BLaER1 (cell line): ENCODE data around the gene PLEK.

Experiments used
- H3K27ac ChIP-seq: shearing (Covaris generic); formaldehyde crosslinking; 2 replicates; pipeline ENCODE4 v1.8.1; 2022
- H3K27me3 ChIP-seq: shearing (Covaris generic); formaldehyde crosslinking; 2 replicates; pipeline ENCODE4 v1.8.1; 2022
- H3K36me3 ChIP-seq: shearing (Covaris generic); formaldehyde crosslinking; 2 replicates; pipeline ENCODE4 v1.8.1; 2022
- H3K4me1 ChIP-seq: shearing (Covaris generic); formaldehyde crosslinking; 2 replicates; pipeline ENCODE4 v1.8.1; 2022
- H3K4me2 ChIP-seq: shearing (Covaris generic); formaldehyde crosslinking; 2 replicates; pipeline ENCODE4 v1.8.1; 2022
- H3K4me3 ChIP-seq: shearing (Covaris generic); formaldehyde crosslinking; 2 replicates; pipeline ENCODE4 v1.8.1; 2022
- H3K9ac ChIP-seq: shearing (Covaris generic); formaldehyde crosslinking; 2 replicates; pipeline ENCODE4 v1.8.1; 2022
- H3K9me3 ChIP-seq: shearing (Covaris generic); formaldehyde crosslinking; 2 replicates; pipeline ENCODE4 v1.8.1; 2022
- H4K20me1 ChIP-seq: shearing (Covaris generic); formaldehyde crosslinking; 2 replicates; pipeline ENCODE4 v1.8.1; 2022
- Cebpa-rat ChIP-seq: shearing (Covaris generic); IDR thresholded peaks from 2 replicates; pipeline ENCODE4 v1.8.1; 2022

PLEK gene

DNA sequence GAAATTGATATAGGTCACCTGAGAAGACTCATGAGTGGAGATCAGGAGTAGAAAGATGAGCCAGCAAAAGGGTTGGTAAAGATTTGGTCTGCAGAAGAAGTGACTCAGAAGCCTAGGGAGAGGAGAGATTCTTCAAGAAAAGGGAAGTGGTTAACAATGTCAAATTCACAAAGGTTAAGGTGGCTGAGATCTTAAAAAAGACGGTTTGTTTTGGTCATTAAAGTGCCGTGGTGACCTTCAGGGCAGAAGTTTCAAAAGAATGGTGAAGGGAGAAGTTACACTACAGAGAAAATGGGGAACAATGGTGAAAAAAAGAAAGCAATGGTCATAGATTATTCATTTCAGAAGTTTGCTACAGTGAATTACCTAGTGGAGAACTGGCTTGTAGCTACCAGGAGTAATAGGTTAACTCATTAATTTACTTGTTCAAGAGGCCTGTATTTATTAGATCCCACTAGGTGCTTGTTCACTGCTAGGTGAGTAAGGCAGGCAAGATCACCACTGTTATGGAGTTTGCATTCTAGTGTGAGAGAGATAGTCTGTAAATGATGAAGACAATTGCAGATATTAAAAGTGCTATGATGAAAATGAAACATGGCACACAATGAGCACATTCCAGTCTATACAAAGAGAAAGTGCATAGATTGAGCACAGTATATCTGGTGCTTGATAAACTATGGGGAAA lies 59.0 kb downstream of the PLEK start:
- Histone ChIP-seq H3K27ac (no peak overlapping the region), H3K4me3 (no peak overlapping the region), H3K36me3 (no peaks in the 10 kb centered on the region), H3K4me2 (peak overlapping the region; percentile 41), H3K9me3 (peaks cover 21% of the 10 kb centered on the region), H3K27me3 (no peaks in the 10 kb centered on the region), H3K4me1 (peaks cover 58% of the 10 kb centered on the region), H3K9ac (no peak overlapping the region), H4K20me1 (no peaks in the 10 kb centered on the region)
- TF ChIP-seq Cebpa-rat: no peak

DNA sequence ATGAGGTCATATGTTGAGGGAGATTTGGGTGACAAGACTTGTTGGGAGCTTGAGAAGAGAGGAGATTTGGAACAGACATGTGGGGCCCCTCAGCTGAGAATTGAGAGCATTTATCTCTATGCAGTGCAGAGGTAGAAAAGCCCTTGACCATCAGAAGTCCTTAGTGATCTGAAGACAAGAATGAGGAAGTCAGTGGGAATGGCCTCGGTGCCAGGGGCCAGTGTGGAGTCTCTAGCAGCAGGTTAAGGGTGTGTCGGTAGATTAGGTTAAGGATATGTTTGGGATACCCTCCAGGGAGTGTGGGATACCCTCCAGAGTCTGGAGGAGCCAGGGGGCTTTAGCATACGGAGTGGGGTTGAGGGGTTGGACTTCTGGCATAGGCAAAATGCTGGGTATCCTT lies 60.4 kb downstream of the PLEK start:
- Histone ChIP-seq H3K4me1 (peaks cover 50% of the 10 kb centered on the region), H3K4me2 (peak overlapping the region; percentile 5; the same call in 1 of the 2 replicates), H3K9ac (no peak overlapping the region), H3K27me3 (no peaks in the 10 kb centered on the region), H4K20me1 (no peaks in the 10 kb centered on the region), H3K4me3 (no peak overlapping the region), H3K9me3 (peaks cover 21% of the 10 kb centered on the region), H3K36me3 (no peaks in the 10 kb centered on the region), H3K27ac (no peak overlapping the region)
- no peak for TF ChIP-seq Cebpa-rat

DNA sequence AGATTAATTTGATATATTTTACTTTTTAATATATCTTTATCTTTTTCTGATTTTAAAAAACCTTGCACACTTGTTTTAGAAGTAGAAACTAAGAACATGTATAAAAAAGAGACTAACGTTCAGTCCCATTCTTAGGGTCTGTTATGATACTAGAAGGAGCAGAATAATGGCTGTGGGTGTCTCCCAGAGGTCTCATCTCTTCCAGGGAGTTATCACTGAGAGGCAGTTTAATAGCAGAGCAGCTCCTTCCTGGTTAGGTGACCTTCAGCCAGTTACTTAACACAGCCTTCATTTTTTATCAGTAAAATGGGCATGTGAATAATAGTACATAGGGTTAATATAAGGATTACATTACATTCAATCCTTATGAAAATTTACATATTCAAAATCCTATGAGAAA lies 61.4 kb downstream of the PLEK start:
- no peak overlapping the region for H3K27ac ChIP-seq
- H3K4me2 ChIP-seq: no peak overlapping the region
- H3K36me3 ChIP-seq: no peaks in the 10 kb centered on the region
- H3K27me3 ChIP-seq: no peaks in the 10 kb centered on the region
- H3K9ac ChIP-seq: no peak overlapping the region
- peaks cover 23% of the 10 kb centered on the region for H3K9me3 ChIP-seq
- no peak for TF ChIP-seq Cebpa-rat
- H3K4me3 ChIP-seq: no peak overlapping the region
- no peaks in the 10 kb centered on the region for H4K20me1 ChIP-seq
- peaks cover 47% of the 10 kb centered on the region for H3K4me1 ChIP-seq

DNA sequence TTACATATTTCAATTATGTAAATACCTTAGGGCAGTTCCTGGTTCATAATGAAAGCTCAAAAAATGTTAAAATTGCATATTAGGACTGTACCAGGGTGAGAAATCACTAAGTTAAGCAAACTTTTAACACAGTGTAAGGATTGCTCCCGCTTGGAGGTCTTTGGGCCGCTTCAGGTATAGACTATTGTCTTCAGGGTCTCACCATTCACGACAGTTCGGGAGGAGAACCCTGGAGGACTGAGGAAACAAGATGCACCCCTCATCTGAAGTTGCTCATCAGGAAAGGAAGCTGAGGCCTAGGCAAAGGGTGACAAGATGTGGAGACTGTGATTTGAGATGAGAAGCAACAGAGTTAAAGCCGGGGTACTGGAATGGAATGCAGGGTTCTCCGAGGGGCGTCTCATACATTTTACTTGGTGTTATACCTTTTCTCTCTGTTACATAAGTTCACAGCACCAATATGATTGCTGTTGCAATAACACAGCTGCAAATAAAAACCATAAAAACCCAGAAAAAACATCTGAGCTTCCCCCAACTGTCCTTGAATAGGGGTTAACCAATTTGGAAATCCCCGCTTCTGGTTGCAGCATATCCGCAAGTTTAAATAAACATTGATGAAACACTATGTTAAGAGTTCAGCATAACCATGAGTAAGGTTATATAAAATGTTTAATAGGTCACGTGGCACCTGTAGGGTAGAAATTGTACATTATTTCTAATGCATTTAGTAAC lies 61.9 kb downstream of the PLEK start:
- no peak overlapping the region for H3K9ac ChIP-seq
- no peaks in the 10 kb centered on the region for H3K27me3 ChIP-seq
- peaks cover 47% of the 10 kb centered on the region for H3K4me1 ChIP-seq
- no peak for TF ChIP-seq Cebpa-rat
- H3K27ac ChIP-seq: no peak overlapping the region
- no peaks in the 10 kb centered on the region for H3K36me3 ChIP-seq
- H4K20me1 ChIP-seq: no peaks in the 10 kb centered on the region
- no peak overlapping the region for H3K4me3 ChIP-seq
- H3K4me2 ChIP-seq: no peak overlapping the region
- peaks cover 28% of the 10 kb centered on the region for H3K9me3 ChIP-seq

GRCh38 chr2:68428126-68428525 lies 63.0 kb downstream of the PLEK start:
- peaks cover 47% of the 10 kb centered on the region for H3K4me1 ChIP-seq
- H3K9me3 ChIP-seq: peaks cover 37% of the 10 kb centered on the region
- no peaks in the 10 kb centered on the region for H3K27me3 ChIP-seq
- peak overlapping the region; percentile 42 for H3K4me2 ChIP-seq
- no peaks in the 10 kb centered on the region for H3K36me3 ChIP-seq
- no peak for TF ChIP-seq Cebpa-rat
- H3K4me3 ChIP-seq: no peak overlapping the region
- no peaks in the 10 kb centered on the region for H4K20me1 ChIP-seq
- no peak overlapping the region; the same call in 1 of the 2 replicates for H3K27ac ChIP-seq
- H3K9ac ChIP-seq: no peak overlapping the region

DNA sequence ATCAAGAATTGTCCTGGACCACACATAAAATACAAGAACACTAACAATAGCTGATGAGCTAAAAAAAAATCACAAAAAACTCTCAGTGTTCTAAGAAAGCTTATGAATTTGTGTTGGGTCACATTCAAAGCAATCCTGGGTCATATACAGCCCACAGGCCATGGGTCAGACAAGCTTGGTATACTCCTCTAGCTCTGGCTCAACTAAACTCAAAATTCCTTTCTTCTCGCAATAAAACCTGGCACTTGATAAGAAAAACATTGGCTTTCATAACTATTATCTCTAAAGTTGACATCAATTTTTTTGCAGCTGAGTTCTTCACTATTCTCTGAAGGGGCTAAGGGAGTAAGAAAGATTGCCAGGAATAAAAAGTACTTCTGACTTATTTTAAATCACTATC lies 63.7 kb downstream of the PLEK start:
- no peak overlapping the region; the same call in 1 of the 2 replicates for H3K27ac ChIP-seq
- H3K4me3 ChIP-seq: no peak overlapping the region
- no peaks in the 10 kb centered on the region for H4K20me1 ChIP-seq
- H3K9ac ChIP-seq: no peak overlapping the region
- TF ChIP-seq Cebpa-rat: no peak
- peak overlapping the region; percentile 42 for H3K4me2 ChIP-seq
- no peaks in the 10 kb centered on the region for H3K36me3 ChIP-seq
- H3K4me1 ChIP-seq: peaks cover 45% of the 10 kb centered on the region
- no peaks in the 10 kb centered on the region for H3K27me3 ChIP-seq
- H3K9me3 ChIP-seq: peaks cover 40% of the 10 kb centered on the region

GRCh38 chr2:68429311-68429826 lies 64.3 kb downstream of the PLEK start:
- no peaks in the 10 kb centered on the region for H4K20me1 ChIP-seq
- H3K4me3 ChIP-seq: no peak overlapping the region
- peaks cover 41% of the 10 kb centered on the region for H3K9me3 ChIP-seq
- TF ChIP-seq Cebpa-rat: no peak
- no peak overlapping the region for H3K9ac ChIP-seq
- H3K4me1 ChIP-seq: peaks cover 39% of the 10 kb centered on the region
- no peak overlapping the region for H3K4me2 ChIP-seq
- H3K36me3 ChIP-seq: no peaks in the 10 kb centered on the region
- H3K27ac ChIP-seq: no peak overlapping the region
- no peaks in the 10 kb centered on the region for H3K27me3 ChIP-seq

GRCh38 chr2:68431316-68431972 lies 66.4 kb downstream of the PLEK start:
- no peaks in the 10 kb centered on the region for H3K36me3 ChIP-seq
- H4K20me1 ChIP-seq: no peaks in the 10 kb centered on the region
- H3K4me3 ChIP-seq: no peak overlapping the region
- peaks cover 31% of the 10 kb centered on the region for H3K9me3 ChIP-seq
- H3K9ac ChIP-seq: no peak overlapping the region
- no peak for TF ChIP-seq Cebpa-rat
- no peak overlapping the region for H3K27ac ChIP-seq
- H3K4me2 ChIP-seq: no peak overlapping the region
- H3K27me3 ChIP-seq: no peaks in the 10 kb centered on the region
- peaks cover 29% of the 10 kb centered on the region for H3K4me1 ChIP-seq

DNA sequence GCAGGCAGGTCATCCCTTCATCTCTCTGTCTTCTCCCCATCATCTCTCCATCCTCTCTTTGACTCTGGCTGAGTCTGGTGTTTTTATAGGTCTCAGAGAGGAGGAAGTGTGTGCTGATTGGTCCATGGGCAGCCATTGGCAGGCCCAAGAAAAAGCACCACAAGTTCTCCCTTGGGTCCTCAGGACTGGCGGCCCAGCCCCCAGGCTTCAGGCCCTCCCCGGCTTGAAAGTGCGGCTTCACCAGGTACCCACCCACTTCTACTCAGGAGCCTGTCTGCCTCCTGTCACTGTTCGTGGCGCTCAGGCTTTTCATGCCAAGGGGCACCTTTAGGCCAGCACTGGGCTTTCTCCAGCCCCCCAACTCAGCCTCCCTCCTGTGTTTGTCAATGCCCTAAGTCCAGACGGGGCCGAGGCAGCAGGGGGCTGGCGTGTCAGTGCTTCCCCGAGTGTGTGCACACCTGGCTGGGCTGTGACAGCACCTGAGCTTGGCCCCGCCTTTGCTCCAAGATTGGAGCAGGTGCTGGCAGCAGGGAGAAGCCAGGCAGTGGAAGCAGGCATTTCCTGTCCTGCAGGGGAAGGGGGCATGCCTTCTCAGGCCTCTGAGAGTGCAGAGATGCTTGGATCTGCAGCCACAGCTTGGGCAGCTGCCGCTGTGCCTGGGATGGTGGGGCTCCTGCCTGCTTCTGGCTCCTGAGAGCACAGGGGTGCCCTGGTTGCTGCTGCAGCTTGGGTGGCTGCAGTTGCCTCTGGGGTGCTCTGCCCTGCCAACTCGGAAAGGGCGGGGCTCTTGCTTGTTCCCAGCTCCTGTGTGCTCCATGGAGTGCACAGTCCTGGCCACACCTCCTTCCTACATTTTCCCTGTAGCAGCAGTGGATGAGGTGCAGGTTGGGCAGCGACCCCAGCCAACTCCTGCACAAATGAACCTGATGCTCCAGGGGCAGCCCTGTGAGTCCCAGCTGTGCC lies 67.9 kb downstream of the PLEK start:
- no peak for TF ChIP-seq Cebpa-rat
- no peak overlapping the region for H3K4me2 ChIP-seq
- no peak overlapping the region for H3K4me3 ChIP-seq
- H3K9ac ChIP-seq: no peak overlapping the region
- peaks cover 25% of the 10 kb centered on the region for H3K9me3 ChIP-seq
- no peak overlapping the region for H3K27ac ChIP-seq
- H3K36me3 ChIP-seq: no peaks in the 10 kb centered on the region
- peaks cover 28% of the 10 kb centered on the region for H3K4me1 ChIP-seq
- no peaks in the 10 kb centered on the region for H3K27me3 ChIP-seq
- no peaks in the 10 kb centered on the region for H4K20me1 ChIP-seq
